Progenitor cell of endocrine pancreas (in vitro differentiated cells): ENCODE data around the gene SERPIND1. TPM values are rescaled to one million over a fixed set of nuclear protein-coding genes. Genes with fewer than 3 reads are reported as not detected.

Source experiments
- DNase-seq: peaks from one replicate; pipeline ENCODE4 v3.0.0; 2021; ENCODE audit warnings: low spot score; ENCODE audit not compliant: unreplicated experiment
- H3K27ac Mint-ChIP-seq: 2 replicates; pipeline ENCODE4 v1.8.0; 2021; ENCODE audit warnings: mild to moderate bottlenecking, moderate library complexity, mixed read lengths
- H3K27me3 Mint-ChIP-seq: 2 replicates; pipeline ENCODE4 v1.8.0; 2021; ENCODE audit warnings: mixed read lengths
- H3K36me3 Mint-ChIP-seq: 2 replicates; pipeline ENCODE4 v1.8.0; 2022; ENCODE audit warnings: mixed read lengths; ENCODE audit not compliant: insufficient read depth
- H3K4me1 Mint-ChIP-seq: 2 replicates; pipeline ENCODE4 v1.8.0; 2021; ENCODE audit warnings: low read depth, mixed read lengths
- H3K4me3 Mint-ChIP-seq: 2 replicates; pipeline ENCODE4 v1.8.0; 2021; ENCODE audit warnings: low read depth, mild to moderate bottlenecking, moderate library complexity, mixed read lengths
- H3K9me3 Mint-ChIP-seq: 2 replicates; pipeline ENCODE4 v1.8.0; 2021; ENCODE audit warnings: low read depth, mixed read lengths
- CTCF ChIP-seq: fragments of 200-600 bp; sonication (generic); IDR thresholded peaks from one replicate; pipeline ENCODE4 v1.5.0; 2021; ENCODE audit warnings: antibody characterized with exemption, mild to moderate bottlenecking; ENCODE audit not compliant: unreplicated experiment
- total RNA-seq: library from RNA; stranded (reverse); gene quantifications from 2 replicates; pipeline ENCODE4 v1.2.1, GENCODE V29; 2021

The SERPIND1 gene
- total RNA-seq, 1 donor from 2014 or later: 0.74 TPM

GRCh38 chr22:20787223-20787622, 13.3 kb downstream of the SERPIND1 start:
- H3K27me3 Mint-ChIP-seq: no peaks in the 10 kb centered on the region
- no peaks in the 10 kb centered on the region for H3K4me1 Mint-ChIP-seq
- no peak for DNase-seq
- peak overlapping the region; percentile 29 for H3K27ac Mint-ChIP-seq
- no peaks in the 10 kb centered on the region for H3K9me3 Mint-ChIP-seq
- H3K4me3 Mint-ChIP-seq: no peak overlapping the region
- no peak for TF ChIP-seq CTCF
- peaks cover 14% of the 10 kb centered on the region for H3K36me3 Mint-ChIP-seq

- DNase-seq: no peak
- Mint-ChIP-seq H3K4me1 (no peaks in the 10 kb centered on the region), H3K36me3 (peaks cover 19% of the 10 kb centered on the region), H3K27ac (no peak overlapping the region), H3K9me3 (no peaks in the 10 kb centered on the region), H3K27me3 (no peaks in the 10 kb centered on the region), H3K4me3 (no peak overlapping the region)
- no peak for TF ChIP-seq CTCF
These were observed 14.1 kb downstream of the SERPIND1 start for GRCh38 chr22:20787746-20788626.

GRCh38 chr22:20788627-20789344, 14.9 kb downstream of the SERPIND1 start:
- Mint-ChIP-seq H3K9me3 (no peaks in the 10 kb centered on the region), H3K27ac (no peak overlapping the region), H3K4me1 (no peaks in the 10 kb centered on the region), H3K4me3 (no peak overlapping the region), H3K36me3 (peaks cover 19% of the 10 kb centered on the region), H3K27me3 (no peaks in the 10 kb centered on the region)
- DNase-seq: no peak
- TF ChIP-seq CTCF: no peak

GRCh38 chr22:20792221-20792965, 18.5 kb downstream of the SERPIND1 start:
- Mint-ChIP-seq H3K9me3 (no peaks in the 10 kb centered on the region), H3K27me3 (no peaks in the 10 kb centered on the region), H3K4me1 (no peaks in the 10 kb centered on the region), H3K36me3 (peaks cover 16% of the 10 kb centered on the region), H3K27ac (no peak overlapping the region), H3K4me3 (no peak overlapping the region)
- no peak for TF ChIP-seq CTCF
- DNase-seq: no peak
